SKM-1 treated with dmso at 0.1 percent for 144 hours (cell line): ENCODE results near the gene ZMYND15.

Experiments
- DNase-seq: peaks from one replicate; lab custom pipeline; 2025; ENCODE audit not compliant: unreplicated experiment; lab: John Stamatoyannopoulos, UW

The ZMYND15 gene

GRCh38 chr17:4716081-4716480, 23.6 kb upstream of the ZMYND15 start:
- DNase-seq, result no peak

- no peak for DNase-seq
These were observed 21.8 kb upstream of the ZMYND15 start for GRCh38 chr17:4717791-4718190.

- DNase-seq, result no peak
These were observed 21.4 kb upstream of the ZMYND15 start for GRCh38 chr17:4718276-4718675.

- DNase-seq, result no peak
These were observed 20.5 kb upstream of the ZMYND15 start for GRCh38 chr17:4719146-4719545.

GRCh38 chr17:4719684-4720221, 19.9 kb upstream of the ZMYND15 start:
- DNase-seq, result no peak

- DNase-seq, result no peak
These were observed 18.8 kb upstream of the ZMYND15 start for GRCh38 chr17:4720787-4721186.

GRCh38 chr17:4721203-4722135, 18.2 kb upstream of the ZMYND15 start:
- no peak for DNase-seq

- no peak for DNase-seq
These were observed 16.9 kb upstream of the ZMYND15 start for GRCh38 chr17:4722678-4723240.

GRCh38 chr17:4724650-4725049, 15.0 kb upstream of the ZMYND15 start:
- no peak for DNase-seq

- peak; percentile 50 for DNase-seq
These were observed 13.9 kb upstream of the ZMYND15 start for GRCh38 chr17:4725646-4726310.

- DNase-seq, result no peak
These were observed 11.5 kb upstream of the ZMYND15 start for GRCh38 chr17:4728124-4728523.

GRCh38 chr17:4733073-4733531, 6.5 kb upstream of the ZMYND15 start:
- DNase-seq, result peak; percentile 73

- DNase-seq, result no peak
These were observed 4.7 kb upstream of the ZMYND15 start for GRCh38 chr17:4734857-4735475.

- DNase-seq, result peak; percentile 52
These were observed 3.6 kb upstream of the ZMYND15 start for GRCh38 chr17:4735876-4736651.

GRCh38 chr17:4738136-4739121, 1.2 kb upstream of the ZMYND15 start:
- no peak for DNase-seq

- no peak for DNase-seq
These were observed 355 bp downstream of the ZMYND15 start for GRCh38 chr17:4740025-4740351.

- DNase-seq, result no peak
These were observed 951 bp downstream of the ZMYND15 start for GRCh38 chr17:4740584-4740983.

GRCh38 chr17:4741544-4741943, 1.9 kb downstream of the ZMYND15 start:
- DNase-seq, result no peak

GRCh38 chr17:4742133-4742532, 2.5 kb downstream of the ZMYND15 start:
- DNase-seq, result no peak
